Activated gamma-delta T cell treated with Interleukin-2 at 50 U/mL for 16 hours (primary cell): ENCODE data around the gene CGNL1.

Experiments
- DNase-seq: peaks from one replicate; pipeline ENCODE4 v3.0.0-alpha.2; 2020

CGNL1 gene

GRCh38 chr15:57386976-57387375, 10.7 kb downstream of the CGNL1 start:
- no peak for DNase-seq

GRCh38 chr15:57387564-57388076, 11.3 kb downstream of the CGNL1 start:
- no peak for DNase-seq

- no peak for DNase-seq
These were observed 12.2 kb downstream of the CGNL1 start for GRCh38 chr15:57388464-57388863.

- DNase-seq, result no peak
These were observed 13.7 kb downstream of the CGNL1 start for GRCh38 chr15:57389991-57390390.

GRCh38 chr15:57390583-57390982, 14.3 kb downstream of the CGNL1 start:
- no peak for DNase-seq

GRCh38 chr15:57391537-57391936, 15.2 kb downstream of the CGNL1 start:
- no peak for DNase-seq

GRCh38 chr15:57393061-57393460, 16.8 kb downstream of the CGNL1 start:
- DNase-seq, result no peak

- no peak for DNase-seq
These were observed 19.0 kb downstream of the CGNL1 start for GRCh38 chr15:57395292-57395691.

- no peak for DNase-seq
These were observed 22.0 kb downstream of the CGNL1 start for GRCh38 chr15:57398336-57398735.

- no peak for DNase-seq
These were observed 25.2 kb downstream of the CGNL1 start for GRCh38 chr15:57401546-57401945.

GRCh38 chr15:57403017-57403416, 26.7 kb downstream of the CGNL1 start:
- DNase-seq, result no peak

- no peak for DNase-seq
These were observed 27.4 kb downstream of the CGNL1 start for GRCh38 chr15:57403566-57404325.

- no peak for DNase-seq
These were observed 28.8 kb downstream of the CGNL1 start for GRCh38 chr15:57405133-57405532.

GRCh38 chr15:57406062-57406772, 29.9 kb downstream of the CGNL1 start:
- no peak for DNase-seq

- DNase-seq, result no peak
These were observed 34.1 kb downstream of the CGNL1 start for GRCh38 chr15:57410373-57410772.

GRCh38 chr15:57411945-57412768, 35.9 kb downstream of the CGNL1 start:
- DNase-seq, result no peak

GRCh38 chr15:57415602-57416001, 39.3 kb downstream of the CGNL1 start:
- no peak for DNase-seq

- no peak for DNase-seq
These were observed 42.3 kb downstream of the CGNL1 start for GRCh38 chr15:57418635-57419034.

GRCh38 chr15:57419335-57419734, 43.0 kb downstream of the CGNL1 start:
- no peak for DNase-seq

GRCh38 chr15:57421110-57421509, 44.8 kb downstream of the CGNL1 start:
- no peak for DNase-seq

- DNase-seq, result no peak
These were observed 45.2 kb downstream of the CGNL1 start for GRCh38 chr15:57421551-57421950.

GRCh38 chr15:57422113-57422754, 45.9 kb downstream of the CGNL1 start:
- DNase-seq, result no peak

GRCh38 chr15:57423599-57424140, 47.4 kb downstream of the CGNL1 start:
- no peak for DNase-seq
